ENCODE results near the gene PLK3.
"Not testable (repeated sequence)": the region's sequence is repeated elsewhere in the genome, so short reads cannot be mapped to it uniquely, and the experiment has no call there.

Gene PLK3

GRCh38 chr1:44787506-44787905 lies 12.7 kb upstream of the PLK3 start:
- no peak for DNase-seq (ENCODE audit: low read depth in 2 of 2)

- DNase-seq (ENCODE audit: low read depth in 2 of 2): no peak
These were observed 11.9 kb upstream of the PLK3 start, which contains the start of gene BEST4 for GRCh38 chr1:44788120-44788860. Gene BEST4 (minus strand): TSS chr1:44788170. CDS start chr1:44787705, 465 bp downstream.

- no peak for DNase-seq (ENCODE audit: low read depth in 2 of 2)
These were observed 9.0 kb upstream of the PLK3 start for GRCh38 chr1:44790968-44791801.

GRCh38 chr1:44792736-44793502 lies 7.3 kb upstream of the PLK3 start:
- no peak for DNase-seq (ENCODE audit: low read depth in 2 of 2)

GRCh38 chr1:44797886-44798285 lies 2.3 kb upstream of the PLK3 start:
- not testable (repeated sequence) for DNase-seq (ENCODE audit: low read depth in 2 of 2)

GRCh38 chr1:44798481-44799365 lies 1.5 kb upstream of the PLK3 start:
- DNase-seq (ENCODE audit: low read depth in 2 of 2): no peak

- DNase-seq (ENCODE audit: low read depth in 2 of 2): no peak
These were observed 1.5 kb downstream of the PLK3 start for GRCh38 chr1:44801491-44802305.

GRCh38 chr1:44802306-44803061 lies 2.3 kb downstream of the PLK3 start:
- no peak for DNase-seq (ENCODE audit: low read depth in 2 of 2)

- no peak for DNase-seq (ENCODE audit: low read depth in 2 of 2)
These were observed 2.8 kb downstream of the PLK3 start for GRCh38 chr1:44803062-44803311.

GRCh38 chr1:44803312-44804095 lies 3.3 kb downstream of the PLK3 start:
- no peak for DNase-seq (ENCODE audit: low read depth in 2 of 2)

- DNase-seq (ENCODE audit: low read depth in 2 of 2): no peak
These were observed 5.3 kb downstream of the PLK3 start for GRCh38 chr1:44805311-44806024.

- DNase-seq (ENCODE audit: low read depth in 2 of 2): no peak
These were observed 6.0 kb downstream of the PLK3 start for GRCh38 chr1:44806025-44806703.

GRCh38 chr1:44806704-44807363 lies 6.7 kb downstream of the PLK3 start, which contains the start of gene DYNLT4:
Gene DYNLT4 (minus strand): TSS chr1:44807351. CDS start chr1:44806668, 683 bp downstream.
- DNase-seq (ENCODE audit: low read depth in 2 of 2): no peak

GRCh38 chr1:44807364-44808062 lies 7.3 kb downstream of the PLK3 start:
- peak; percentile 80 to 84 for DNase-seq (ENCODE audit: low read depth in 2 of 2)

- peak; percentile 67 to 73 for DNase-seq (ENCODE audit: low read depth in 2 of 2)
These were observed 8.1 kb downstream of the PLK3 start, which contains the start of gene BTBD19 for GRCh38 chr1:44808063-44808937. Gene BTBD19 (plus strand): TSS chr1:44808523. CDS start chr1:44808821, 298 bp downstream.
